ENCODE results near the gene TOP1. TPM values are rescaled to one million over a fixed set of nuclear protein-coding genes. Genes with fewer than 3 reads are reported as not detected.
A peak's percentile ranks its signal among the peaks of the same experiment; 100 is the strongest.

The TOP1 gene
- total and polyA plus RNA-seq, 2 of the 4 experiments (the other 2 are of a cell fraction) = 14.0 to 21.5 TPM

DNA sequence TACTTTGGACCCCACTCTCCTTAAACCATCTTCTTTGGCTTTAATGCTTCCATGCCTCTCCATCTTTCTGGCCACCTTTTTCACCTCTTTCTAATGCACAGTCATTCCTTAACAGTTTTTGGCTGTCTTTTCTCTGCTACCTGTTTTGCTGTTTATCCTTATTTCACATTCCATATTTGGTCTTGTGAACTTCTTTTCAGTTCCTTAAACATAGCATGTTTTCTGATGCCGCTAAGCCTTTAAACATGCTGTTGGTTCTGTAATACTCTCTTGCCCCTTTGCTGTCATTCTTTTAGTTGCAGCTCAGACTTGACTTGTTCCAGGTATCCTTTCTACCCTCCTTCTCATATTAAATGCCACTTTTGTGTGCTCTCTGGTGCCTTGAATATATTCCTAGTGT, 35.8 kb downstream of the TOP1 start:
- CTCF ChIA-PET = no interaction called here
- Histone ChIP-seq H2AFZ (replicated peaks; ENCODE audit: low read length, poor library complexity) (no peak overlapping the region), H3K4ac (ENCODE audit: low read depth, low read length) (no peak overlapping the region; the same call in 1 of the 2 replicates), H3K4me2 (ENCODE audit: low read depth, low read length) (no peak overlapping the region), H4K5ac (ENCODE audit: low read depth, low read length) (no peak overlapping the region), H3K9me1 (ENCODE audit: insufficient read depth, low read length) (peaks cover 11% of the 10 kb centered on the region; the same call in 1 of the 2 replicates), H3K56ac (ENCODE audit: extremely low read depth, insufficient read depth, low read length) (no peak overlapping the region), H3K23ac (ENCODE audit: low read depth, low read length) (peak overlapping the region; percentile 3; the same call in 1 of the 2 replicates), H2AK5ac (ENCODE audit: low read depth, low read length) (no peak overlapping the region), H3K9me3 (ENCODE audit: control insufficient read depth, insufficient read depth, low read length) (no peaks in the 10 kb centered on the region), H4K91ac (ENCODE audit: insufficient read depth, low read depth, low read length) (no peak overlapping the region), H3K27me3 (ENCODE audit: control insufficient read depth, insufficient read depth, low read length) (no peaks in the 10 kb centered on the region), H2BK5ac (ENCODE audit: low read depth, low read length, poor library complexity, severe bottlenecking) (peak overlapping the region; percentile 18), H3K4me3 (ENCODE audit: insufficient read depth, low read depth, low read length) (no peak overlapping the region), H3K4me1 (ENCODE audit: control insufficient read depth, insufficient read depth, low read length) (no peaks in the 10 kb centered on the region), H4K8ac (ENCODE audit: low read depth in 2 of 2, low read length in 2 of 2) (no peak overlapping the region), H4K20me1 (ENCODE audit: insufficient read depth, low read length) (peaks cover 52% of the 10 kb centered on the region), H2BK15ac (ENCODE audit: low read depth, low read length) (no peak overlapping the region), H3K36me3 (ENCODE audit: control insufficient read depth, insufficient read depth, low read length) (peaks cover 18% of the 10 kb centered on the region), H3K9ac (ENCODE audit: low read depth, low read length) (no peak overlapping the region), H2BK20ac (ENCODE audit: low read depth, low read length) (no peak overlapping the region), H2AK9ac (replicated peaks; ENCODE audit: low read depth, low read length, poor library complexity) (no peak overlapping the region), H2BK120ac (ENCODE audit: low read depth, low read length) (no peak overlapping the region), H3K18ac (ENCODE audit: low read depth, low read length) (no peak overlapping the region), H3K79me1 (ENCODE audit: low read depth in 1 of 2, low read length in 2 of 2) (peaks cover 18 to 59% of the 10 kb centered on the region in 2 experiments), H3K27ac (ENCODE audit: insufficient read depth, low read length) (no peak overlapping the region), H3K14ac (replicated peaks; ENCODE audit: low read depth, low read length) (0 out of 2 replicates have a peak overlapping the region, but pooled peaks have one; percentile 11)
- no TSS peak for BruUV-seq (replicated peaks)
- intact Hi-C loops (cut with micrococcal nuclease) (no loop called here), in situ Hi-C loops (cut with MboI; ENCODE audit: low sequenced_read_pairs) (no loop called here), dilution Hi-C loops (cut with HindIII; ENCODE audit: low sequenced_read_pairs, unreplicated experiment) (no loop called here)
- TF ChIP-seq MXI1 (IDR thresholded peaks at IDR 0.05; ENCODE audit: borderline replicate concordance, low read depth, low read length) (no peak), RAD21 (IDR thresholded peaks at IDR 0.05; ENCODE audit: low read length) (no peak), CHD1 (IDR thresholded peaks at IDR 0.05; ENCODE audit: low read depth, low read length) (no peak)
- TF ChIP-seq, protein P1, sequence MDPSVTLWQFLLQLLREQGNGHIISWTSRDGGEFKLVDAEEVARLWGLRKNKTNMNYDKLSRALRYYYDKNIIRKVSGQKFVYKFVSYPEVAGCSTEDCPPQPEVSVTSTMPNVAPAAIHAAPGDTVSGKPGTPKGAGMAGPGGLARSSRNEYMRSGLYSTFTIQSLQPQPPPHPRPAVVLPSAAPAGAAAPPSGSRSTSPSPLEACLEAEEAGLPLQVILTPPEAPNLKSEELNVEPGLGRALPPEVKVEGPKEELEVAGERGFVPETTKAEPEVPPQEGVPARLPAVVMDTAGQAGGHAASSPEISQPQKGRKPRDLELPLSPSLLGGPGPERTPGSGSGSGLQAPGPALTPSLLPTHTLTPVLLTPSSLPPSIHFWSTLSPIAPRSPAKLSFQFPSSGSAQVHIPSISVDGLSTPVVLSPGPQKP (IDR thresholded peaks at IDR 0.05; ENCODE audit: borderline replicate concordance, low read depth, low read length) = no peak
- TF ChIP-seq, protein P2, sequence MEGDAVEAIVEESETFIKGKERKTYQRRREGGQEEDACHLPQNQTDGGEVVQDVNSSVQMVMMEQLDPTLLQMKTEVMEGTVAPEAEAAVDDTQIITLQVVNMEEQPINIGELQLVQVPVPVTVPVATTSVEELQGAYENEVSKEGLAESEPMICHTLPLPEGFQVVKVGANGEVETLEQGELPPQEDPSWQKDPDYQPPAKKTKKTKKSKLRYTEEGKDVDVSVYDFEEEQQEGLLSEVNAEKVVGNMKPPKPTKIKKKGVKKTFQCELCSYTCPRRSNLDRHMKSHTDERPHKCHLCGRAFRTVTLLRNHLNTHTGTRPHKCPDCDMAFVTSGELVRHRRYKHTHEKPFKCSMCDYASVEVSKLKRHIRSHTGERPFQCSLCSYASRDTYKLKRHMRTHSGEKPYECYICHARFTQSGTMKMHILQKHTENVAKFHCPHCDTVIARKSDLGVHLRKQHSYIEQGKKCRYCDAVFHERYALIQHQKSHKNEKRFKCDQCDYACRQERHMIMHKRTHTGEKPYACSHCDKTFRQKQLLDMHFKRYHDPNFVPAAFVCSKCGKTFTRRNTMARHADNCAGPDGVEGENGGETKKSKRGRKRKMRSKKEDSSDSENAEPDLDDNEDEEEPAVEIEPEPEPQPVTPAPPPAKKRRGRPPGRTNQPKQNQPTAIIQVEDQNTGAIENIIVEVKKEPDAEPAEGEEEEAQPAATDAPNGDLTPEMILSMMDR (conservative IDR thresholded peaks at IDR 0.05; ENCODE audit: low read depth, low read length) = no peak
- no peak for ATAC-seq (ENCODE audit: low read depth)
- no CpG with 5 or more reads among the region's 1 CpG for WGBS, 2 experiments (ENCODE audit: extremely low coverage in 2 of 2, insufficient read length in 1 of 2)
- no peak for DNase-seq
- POLR2A ChIA-PET (ENCODE audit: unreplicated experiment) = no interaction called here
